ENCODE measurements around the gene ADISSP. TPM values are rescaled to one million over a fixed set of nuclear protein-coding genes. Genes with fewer than 3 reads are reported as not detected.

Gene ADISSP
- total RNA-seq, 1 donor from 2014 or later: 23.5 TPM

DNA sequence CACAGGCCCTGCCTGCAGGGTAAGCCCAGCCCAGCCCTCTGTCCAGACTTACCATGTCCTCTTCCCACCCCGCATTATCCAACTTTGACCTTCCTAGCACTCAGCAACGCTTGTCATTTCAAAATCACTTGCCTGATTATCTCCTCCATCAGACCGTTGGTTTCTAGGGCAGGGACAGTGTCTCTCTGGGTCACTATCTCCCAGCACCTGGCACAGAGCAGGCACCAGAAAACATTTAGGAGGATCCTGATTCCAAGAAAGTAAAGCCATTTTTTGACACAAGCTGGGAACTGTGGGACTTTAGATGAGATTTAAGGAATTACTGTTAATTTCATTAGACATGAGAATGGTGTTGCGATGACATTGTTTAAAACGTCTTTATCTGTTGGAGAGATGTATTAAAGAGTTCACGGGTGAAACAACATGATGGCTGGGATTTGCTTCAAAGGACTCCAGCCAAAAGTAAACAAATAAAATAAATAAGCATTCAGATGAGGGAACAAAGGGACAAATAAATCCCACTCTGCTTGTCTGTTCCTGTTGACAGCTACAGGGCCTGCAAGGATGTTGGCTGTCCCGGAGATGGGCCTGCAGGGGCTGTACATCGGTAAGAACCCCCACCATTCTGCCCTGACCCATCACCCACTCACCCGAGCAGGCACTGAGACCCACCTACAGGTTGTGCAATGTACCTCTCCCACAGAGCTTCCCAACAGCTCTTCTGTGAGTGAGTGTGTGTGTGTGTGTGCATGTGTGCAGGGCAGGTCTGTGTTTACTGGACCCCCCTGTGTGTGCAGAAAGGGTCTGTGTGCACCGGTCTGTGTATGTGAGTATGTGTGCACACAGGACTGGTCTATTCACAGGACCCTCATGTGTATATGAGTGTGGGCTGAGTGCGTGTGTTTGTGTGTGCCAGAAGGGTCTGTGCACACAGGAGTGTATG is 29.2 kb downstream of the ADISSP start:
- Mint-ChIP-seq H3K9me3 (ENCODE audit: low read depth) (no peaks in the 10 kb centered on the region), H3K4me3 (ENCODE audit: unreplicated experiment) (no peak overlapping the region), H3K27ac (ENCODE audit: unreplicated experiment) (no peak overlapping the region), H3K36me3 (ENCODE audit: low read depth) (no peaks in the 10 kb centered on the region), H3K4me1 (ENCODE audit: low read depth) (no peaks in the 10 kb centered on the region), H3K27me3 (ENCODE audit: low read depth) (peaks cover 1% of the 10 kb centered on the region)
- DNase-seq (ENCODE audit: low spot score): peak; percentile 40
- TF ChIP-seq, protein P1, sequence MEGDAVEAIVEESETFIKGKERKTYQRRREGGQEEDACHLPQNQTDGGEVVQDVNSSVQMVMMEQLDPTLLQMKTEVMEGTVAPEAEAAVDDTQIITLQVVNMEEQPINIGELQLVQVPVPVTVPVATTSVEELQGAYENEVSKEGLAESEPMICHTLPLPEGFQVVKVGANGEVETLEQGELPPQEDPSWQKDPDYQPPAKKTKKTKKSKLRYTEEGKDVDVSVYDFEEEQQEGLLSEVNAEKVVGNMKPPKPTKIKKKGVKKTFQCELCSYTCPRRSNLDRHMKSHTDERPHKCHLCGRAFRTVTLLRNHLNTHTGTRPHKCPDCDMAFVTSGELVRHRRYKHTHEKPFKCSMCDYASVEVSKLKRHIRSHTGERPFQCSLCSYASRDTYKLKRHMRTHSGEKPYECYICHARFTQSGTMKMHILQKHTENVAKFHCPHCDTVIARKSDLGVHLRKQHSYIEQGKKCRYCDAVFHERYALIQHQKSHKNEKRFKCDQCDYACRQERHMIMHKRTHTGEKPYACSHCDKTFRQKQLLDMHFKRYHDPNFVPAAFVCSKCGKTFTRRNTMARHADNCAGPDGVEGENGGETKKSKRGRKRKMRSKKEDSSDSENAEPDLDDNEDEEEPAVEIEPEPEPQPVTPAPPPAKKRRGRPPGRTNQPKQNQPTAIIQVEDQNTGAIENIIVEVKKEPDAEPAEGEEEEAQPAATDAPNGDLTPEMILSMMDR (IDR thresholded peaks at IDR 0.05): no peak

DNA sequence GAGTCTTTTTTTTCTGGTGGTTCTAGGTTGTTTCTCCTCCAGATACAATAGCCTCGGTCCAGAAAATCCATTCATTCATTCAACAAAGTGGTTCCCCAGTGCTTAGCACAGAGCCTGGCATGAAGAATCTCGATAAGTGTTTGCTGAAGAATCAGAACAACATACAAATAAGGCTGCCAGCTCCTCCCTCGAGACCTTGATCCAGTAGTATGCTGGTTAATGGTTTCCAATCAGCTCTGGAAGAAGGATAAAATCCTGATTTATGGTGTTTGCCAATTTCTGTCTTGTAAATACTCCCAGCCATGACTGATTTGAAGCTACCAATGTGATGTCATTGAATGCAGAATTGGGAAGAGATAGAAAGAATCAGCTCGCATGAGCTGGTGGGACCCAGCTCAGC is 31.8 kb downstream of the ADISSP start:
- TF ChIP-seq, protein P1 (IDR thresholded peaks at IDR 0.05): no peak
- Mint-ChIP-seq H3K36me3 (ENCODE audit: low read depth) (no peaks in the 10 kb centered on the region), H3K27me3 (ENCODE audit: low read depth) (peaks cover 5% of the 10 kb centered on the region), H3K9me3 (ENCODE audit: low read depth) (no peaks in the 10 kb centered on the region), H3K4me1 (ENCODE audit: low read depth) (no peaks in the 10 kb centered on the region), H3K4me3 (ENCODE audit: unreplicated experiment) (no peak overlapping the region), H3K27ac (ENCODE audit: unreplicated experiment) (no peak overlapping the region)
- no peak for DNase-seq (ENCODE audit: low spot score)

DNA sequence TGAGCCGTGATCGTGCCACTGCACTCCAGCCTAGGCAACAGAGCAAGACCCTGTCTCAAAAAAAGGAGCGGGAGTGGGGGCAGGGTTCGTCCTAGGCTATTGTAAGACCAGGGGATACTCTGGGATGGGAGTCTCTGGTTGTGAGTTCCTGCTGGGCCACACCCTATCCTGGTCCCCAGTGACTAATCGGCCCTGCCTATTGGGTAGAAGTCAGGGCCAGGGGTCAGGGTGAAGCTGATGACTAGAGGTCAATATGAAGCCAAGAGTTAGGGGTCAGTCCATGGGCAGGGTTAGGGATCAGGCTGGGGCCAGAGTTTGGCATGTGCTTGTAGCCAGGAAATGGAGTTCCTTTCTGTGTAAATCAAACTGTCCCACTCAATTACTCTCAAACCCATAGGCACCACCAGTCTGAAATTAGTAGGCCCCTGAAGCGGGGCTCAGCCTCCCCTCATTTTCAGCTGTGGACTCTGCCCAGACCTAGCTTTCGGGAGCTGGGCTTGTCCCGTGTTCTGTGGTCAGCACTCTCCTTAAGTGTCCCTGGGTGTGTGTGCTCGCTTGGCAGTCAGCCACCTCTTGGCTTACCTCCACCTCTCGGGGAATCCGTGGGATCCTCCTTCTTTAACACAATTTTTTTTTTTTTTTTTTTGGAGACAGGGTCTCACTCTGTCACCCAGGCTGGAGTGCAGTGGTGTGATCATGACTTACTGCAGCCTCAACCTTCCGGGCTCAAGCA is 33.3 kb downstream of the ADISSP start:
- Mint-ChIP-seq H3K27ac (ENCODE audit: unreplicated experiment) (no peak overlapping the region), H3K9me3 (ENCODE audit: low read depth) (no peaks in the 10 kb centered on the region), H3K36me3 (ENCODE audit: low read depth) (no peaks in the 10 kb centered on the region), H3K27me3 (ENCODE audit: low read depth) (peaks cover 11% of the 10 kb centered on the region), H3K4me3 (ENCODE audit: unreplicated experiment) (no peak overlapping the region), H3K4me1 (ENCODE audit: low read depth) (no peaks in the 10 kb centered on the region)
- TF ChIP-seq, protein P1 (IDR thresholded peaks at IDR 0.05): no peak
- DNase-seq (ENCODE audit: low spot score): peak; percentile 36

DNA sequence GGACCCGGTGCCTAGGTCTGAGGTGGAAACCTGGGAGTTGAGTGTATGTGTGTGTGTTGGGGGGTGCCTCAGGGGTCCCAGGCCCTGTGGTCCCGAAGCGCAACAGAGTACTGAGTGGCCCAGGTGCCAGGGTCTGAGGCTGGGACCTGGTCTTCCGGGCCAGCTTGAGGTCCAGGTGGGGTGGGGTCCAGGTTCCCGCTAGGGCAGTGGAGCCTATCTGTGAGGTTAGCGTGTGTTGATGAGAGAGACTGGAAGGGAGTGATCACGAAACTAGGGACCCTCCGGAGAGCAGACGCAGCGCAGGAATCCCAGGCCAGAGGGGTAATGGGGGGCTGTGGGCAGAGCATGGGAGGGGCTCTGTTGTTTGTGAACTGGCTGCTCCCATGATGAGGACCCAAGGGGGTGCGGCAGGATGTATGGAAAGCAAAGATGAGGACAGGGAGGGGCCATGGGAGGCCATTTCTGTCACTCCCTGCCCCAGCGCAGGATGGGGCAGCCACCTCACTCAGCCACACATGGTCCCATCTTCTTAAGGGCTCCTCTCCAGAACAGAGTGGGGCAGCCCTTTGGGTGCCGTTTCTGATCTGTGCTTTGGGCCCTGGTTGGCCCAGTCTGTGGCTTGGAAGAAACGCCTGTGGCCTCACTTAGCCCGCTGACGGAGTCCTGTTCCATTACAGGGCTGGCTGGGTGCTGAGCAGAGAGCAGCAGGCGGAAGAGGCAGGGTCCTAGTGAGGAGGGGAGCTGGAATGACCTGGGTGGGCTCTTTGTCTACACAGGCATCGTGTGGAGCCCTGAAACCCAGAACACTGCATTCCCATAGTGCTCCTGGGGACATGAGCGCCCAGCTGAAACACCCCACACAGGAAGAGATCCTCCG is 34.2 kb downstream of the ADISSP start:
- TF ChIP-seq, protein P1 (IDR thresholded peaks at IDR 0.05): no peak
- Mint-ChIP-seq H3K36me3 (ENCODE audit: low read depth) (no peaks in the 10 kb centered on the region), H3K9me3 (ENCODE audit: low read depth) (no peaks in the 10 kb centered on the region), H3K27ac (ENCODE audit: unreplicated experiment) (no peak overlapping the region), H3K27me3 (ENCODE audit: low read depth) (peaks cover 11% of the 10 kb centered on the region), H3K4me1 (ENCODE audit: low read depth) (no peaks in the 10 kb centered on the region), H3K4me3 (ENCODE audit: unreplicated experiment) (no peak overlapping the region)
- peak; percentile 54 for DNase-seq (ENCODE audit: low spot score)
